ENCODE measurements around the gene TRPM3. TPM values are rescaled to one million over a fixed set of nuclear protein-coding genes. Genes with fewer than 3 reads are reported as not detected.

The TRPM3 gene
- total and polyA plus RNA-seq, 2 donors (not counting 1 experiment from before 2014, with no cell fraction given), result not detected

- DNase-seq, result no peak
- Histone ChIP-seq H3K4me3 (ENCODE audit: control extremely low read depth in 1 of 5, extremely low read depth in 1 of 5, insufficient read depth in 1 of 5, low read depth in 2 of 5, low read length in 4 of 5) (no peak overlapping the region), H3K79me2 (ENCODE audit: control insufficient read depth, insufficient read depth, low read length) (no peaks in the 10 kb centered on the region), H3K36me3 (replicated peaks in 1 of 2; ENCODE audit: control extremely low read depth in 1 of 2, control insufficient read depth in 1 of 2, extremely low read depth in 1 of 2, insufficient read depth in 2 of 2, low read length in 1 of 2) (no peaks in the 10 kb centered on the region), H3K9me3 (ENCODE audit: control extremely low read depth in 1 of 3, control insufficient read depth in 2 of 3, insufficient read depth in 1 of 3, low read length in 2 of 3) (no peaks in the 10 kb centered on the region), H4K20me1 (ENCODE audit: control insufficient read depth, insufficient read depth, low read length, poor library complexity, severe bottlenecking) (no peaks in the 10 kb centered on the region), H3K9ac (ENCODE audit: low read length) (no peak overlapping the region), H3K4me2 (replicated peaks; ENCODE audit: low read depth, low read length, poor library complexity, severe bottlenecking) (no peak overlapping the region), H3K27ac (ENCODE audit: low read length in 2 of 2) (no peak overlapping the region), H3K27me3 (replicated peaks in 1 of 4; ENCODE audit: control extremely low read depth in 1 of 4, control insufficient read depth in 3 of 4, insufficient read depth in 4 of 4, low read length in 3 of 4) (no peaks in the 10 kb centered on the region), H3K4me1 (ENCODE audit: control insufficient read depth in 2 of 2, insufficient read depth in 2 of 2, low read length in 2 of 2) (no peaks in the 10 kb centered on the region), H2AFZ (ENCODE audit: insufficient read depth, low read depth, low read length, poor library complexity, severe bottlenecking) (no peak overlapping the region)
- POLR2A ChIA-PET, result no interaction called here
- Mint-ChIP-seq H3K4me3 (no peak overlapping the region), H3K9me3 (ENCODE audit: insufficient read depth) (peaks cover 2% of the 10 kb centered on the region), H3K27me3 (no peaks in the 10 kb centered on the region), H3K4me1 (no peaks in the 10 kb centered on the region), H3K27ac (no peak overlapping the region)
- intact Hi-C loops (cut with micrococcal nuclease), result no loop called here
- no CpG with 5 or more reads among the region's 1 CpG for WGBS (ENCODE audit: insufficient coverage)
- no peak for ATAC-seq (ENCODE audit: low read depth)
- CTCF ChIA-PET, result no interaction called here
- no peak for TF ChIP-seq EZH2 (IDR thresholded peaks at IDR 0.05; ENCODE audit: borderline replicate concordance, insufficient read depth, low read depth, low read length, poor library complexity, severe bottlenecking)
- no peak for TF ChIP-seq CTCF (IDR thresholded peaks at IDR 0.05)
Observed at GRCh38 chr9:70816316-70816715, 305.1 kb downstream of the TRPM3 start.

GRCh38 chr9:70814597-70814996, 306.8 kb downstream of the TRPM3 start:
- Mint-ChIP-seq H3K27me3 (no peaks in the 10 kb centered on the region), H3K9me3 (ENCODE audit: insufficient read depth) (peaks cover 2% of the 10 kb centered on the region), H3K27ac (no peak overlapping the region), H3K4me3 (no peak overlapping the region), H3K4me1 (no peaks in the 10 kb centered on the region)
- intact Hi-C loops (cut with micrococcal nuclease), result no loop called here
- no peak overlapping the region for H3K27ac ChIP-seq (ENCODE audit: low read length in 2 of 2)
- TF ChIP-seq EZH2 (IDR thresholded peaks at IDR 0.05; ENCODE audit: borderline replicate concordance, insufficient read depth, low read depth, low read length, poor library complexity, severe bottlenecking), result no peak
- no peak for TF ChIP-seq CTCF (IDR thresholded peaks at IDR 0.05)
- no peak for DNase-seq
- H3K9me3 ChIP-seq (ENCODE audit: control extremely low read depth in 1 of 3, control insufficient read depth in 2 of 3, insufficient read depth in 1 of 3, low read length in 2 of 3), result no peaks in the 10 kb centered on the region
- ChIA-PET CTCF (interaction anchor here (0.6 kb wide), 1 partner anchor 137 kb away, joined by 4 read pairs; no protein-coding TSS in a partner anchor), POLR2A (no interaction called here)
- no peak overlapping the region for H3K4me2 ChIP-seq (replicated peaks; ENCODE audit: low read depth, low read length, poor library complexity, severe bottlenecking)
- ATAC-seq (ENCODE audit: low read depth), result no peak
- no CpG with 5 or more reads among the region's 2 CpGs for WGBS (ENCODE audit: insufficient coverage)
- no peak overlapping the region for H2AFZ ChIP-seq (ENCODE audit: insufficient read depth, low read depth, low read length, poor library complexity, severe bottlenecking)
- H3K4me3 ChIP-seq (ENCODE audit: control extremely low read depth in 1 of 5, extremely low read depth in 1 of 5, insufficient read depth in 1 of 5, low read depth in 2 of 5, low read length in 4 of 5), result no peak overlapping the region
- no peaks in the 10 kb centered on the region for H3K79me2 ChIP-seq (ENCODE audit: control insufficient read depth, insufficient read depth, low read length)
- H3K4me1 ChIP-seq (ENCODE audit: control insufficient read depth in 2 of 2, insufficient read depth in 2 of 2, low read length in 2 of 2), result no peaks in the 10 kb centered on the region
- no peaks in the 10 kb centered on the region for H3K36me3 ChIP-seq (replicated peaks in 1 of 2; ENCODE audit: control extremely low read depth in 1 of 2, control insufficient read depth in 1 of 2, extremely low read depth in 1 of 2, insufficient read depth in 2 of 2, low read length in 1 of 2)
- no peaks in the 10 kb centered on the region for H4K20me1 ChIP-seq (ENCODE audit: control insufficient read depth, insufficient read depth, low read length, poor library complexity, severe bottlenecking)
- H3K9ac ChIP-seq (ENCODE audit: low read length), result no peak overlapping the region
- no peaks in the 10 kb centered on the region for H3K27me3 ChIP-seq (replicated peaks in 1 of 4; ENCODE audit: control extremely low read depth in 1 of 4, control insufficient read depth in 3 of 4, insufficient read depth in 4 of 4, low read length in 3 of 4)
